Activated naive CD8-positive, alpha-beta T cell treated with anti-CD3 and anti-CD28 coated beads, Interleukin-2, amount 10 ng/mL, durations not matched to agents 7 days and 5 days (primary cell): ENCODE results near the gene TNXB. TPM values are rescaled to one million over a fixed set of nuclear protein-coding genes. Genes with fewer than 3 reads are reported as not detected.
"Not testable (repeated sequence)": the region's sequence is repeated elsewhere in the genome, so short reads cannot be mapped to it uniquely, and the experiment has no call there.

Experiments
- ATAC-seq: fragments of 150-1000 bp; cut with Tn5 transposase; one replicate; pipeline ENCODE4 v1.10.0; 2021; ENCODE audit warnings: low read depth, moderate library complexity
- POLR2A ChIA-PET: fragments of 350-600 bp; sonication (Branson Sonifier 250); formaldehyde crosslinking; loops from one replicate; lab custom pipeline; 2021; ENCODE audit warnings: antibody characterized with exemption; lab: Charles Lee
- DNase-seq: peaks from one replicate; pipeline ENCODE4 v3.0.0; 2021
- H3K27ac Mint-ChIP-seq: one replicate; pipeline ENCODE4 v1.8.0; 2022; ENCODE audit warnings: mild to moderate bottlenecking, mixed read lengths
- H3K27me3 Mint-ChIP-seq: one replicate; pipeline ENCODE4 v1.8.0; 2022; ENCODE audit warnings: mild to moderate bottlenecking, moderate library complexity, mixed read lengths
- H3K36me3 Mint-ChIP-seq: one replicate; pipeline ENCODE4 v1.8.0; 2021; ENCODE audit warnings: mild to moderate bottlenecking, mixed read lengths
- H3K4me1 Mint-ChIP-seq: one replicate; pipeline ENCODE4 v1.8.0; 2021; ENCODE audit warnings: mixed read lengths
- H3K4me3 Mint-ChIP-seq: one replicate; pipeline ENCODE4 v1.8.0; 2022; ENCODE audit warnings: mild to moderate bottlenecking, moderate library complexity, mixed read lengths
- H3K9me3 Mint-ChIP-seq: one replicate; pipeline ENCODE4 v1.8.0; 2021; ENCODE audit warnings: mixed read lengths
- total RNA-seq, 2 experiments: library from RNA; stranded (reverse); gene quantifications; one replicate each; pipeline ENCODE4 v1.2.3, GENCODE V29; 2021

TNXB gene
- total RNA-seq, 2 experiments from 2014 or later: 8.6 to 9.2 TPM

- ATAC-seq, POLR2A ChIA-PET, DNase-seq, H3K4me3 Mint-ChIP-seq, H3K4me1 Mint-ChIP-seq, H3K27me3 Mint-ChIP-seq, H3K9me3 Mint-ChIP-seq, H3K27ac Mint-ChIP-seq, H3K36me3 Mint-ChIP-seq: not testable (repeated sequence)
These were observed 69.5 kb downstream of the TNXB start for GRCh38 chr6:32039321-32040274.

GRCh38 chr6:32038878-32039277 lies 70.3 kb downstream of the TNXB start:
- POLR2A ChIA-PET, ATAC-seq, H3K4me3 Mint-ChIP-seq, H3K27me3 Mint-ChIP-seq, DNase-seq, H3K9me3 Mint-ChIP-seq, H3K4me1 Mint-ChIP-seq, H3K27ac Mint-ChIP-seq, H3K36me3 Mint-ChIP-seq: not testable (repeated sequence)

- ATAC-seq: peak; percentile 89
- H3K4me3 Mint-ChIP-seq, POLR2A ChIA-PET, H3K27me3 Mint-ChIP-seq, H3K36me3 Mint-ChIP-seq, H3K9me3 Mint-ChIP-seq, H3K4me1 Mint-ChIP-seq, DNase-seq: not testable (repeated sequence)
- H3K27ac Mint-ChIP-seq: peak within 1 kb of the TSS; percentile 57
These were observed 71.3 kb downstream of the TNXB start, which contains the start of gene CYP21A2 for GRCh38 chr6:32037598-32038524. CYP21A2 (plus strand) TSS chr6:32038415; CDS start chr6:32038423, 8 bp downstream.

GRCh38 chr6:32037136-32037535 lies 72.0 kb downstream of the TNXB start:
- H3K4me3 Mint-ChIP-seq, ATAC-seq, H3K27me3 Mint-ChIP-seq, H3K27ac Mint-ChIP-seq, H3K4me1 Mint-ChIP-seq, H3K9me3 Mint-ChIP-seq, H3K36me3 Mint-ChIP-seq, DNase-seq, POLR2A ChIA-PET: not testable (repeated sequence)

- DNase-seq, H3K4me1 Mint-ChIP-seq, H3K27ac Mint-ChIP-seq, ATAC-seq, H3K27me3 Mint-ChIP-seq, H3K36me3 Mint-ChIP-seq, H3K9me3 Mint-ChIP-seq, H3K4me3 Mint-ChIP-seq, POLR2A ChIA-PET: not testable (repeated sequence)
These were observed 73.7 kb downstream of the TNXB start for GRCh38 chr6:32035283-32036013.

- H3K4me1 Mint-ChIP-seq, H3K36me3 Mint-ChIP-seq, POLR2A ChIA-PET, H3K27me3 Mint-ChIP-seq, ATAC-seq, H3K27ac Mint-ChIP-seq, H3K4me3 Mint-ChIP-seq, DNase-seq, H3K9me3 Mint-ChIP-seq: not testable (repeated sequence)
These were observed 79.6 kb downstream of the TNXB start for GRCh38 chr6:32029553-32029952.

GRCh38 chr6:32028631-32029030 lies 80.5 kb downstream of the TNXB start:
- DNase-seq, H3K4me3 Mint-ChIP-seq, H3K36me3 Mint-ChIP-seq, H3K9me3 Mint-ChIP-seq, ATAC-seq, H3K4me1 Mint-ChIP-seq, POLR2A ChIA-PET, H3K27ac Mint-ChIP-seq, H3K27me3 Mint-ChIP-seq: not testable (repeated sequence)

- H3K36me3 Mint-ChIP-seq, H3K27ac Mint-ChIP-seq, H3K9me3 Mint-ChIP-seq, H3K4me1 Mint-ChIP-seq, DNase-seq, POLR2A ChIA-PET, H3K4me3 Mint-ChIP-seq, ATAC-seq, H3K27me3 Mint-ChIP-seq: not testable (repeated sequence)
These were observed 87.0 kb downstream of the TNXB start for GRCh38 chr6:32022100-32022499.

GRCh38 chr6:32014547-32014946 lies 94.6 kb downstream of the TNXB start, which contains the start of gene C4B:
C4B (plus strand) TSS chr6:32014795; CDS start chr6:32014846, 51 bp downstream.
- H3K27ac Mint-ChIP-seq, H3K9me3 Mint-ChIP-seq, H3K27me3 Mint-ChIP-seq, POLR2A ChIA-PET, ATAC-seq, H3K4me1 Mint-ChIP-seq, H3K36me3 Mint-ChIP-seq, H3K4me3 Mint-ChIP-seq, DNase-seq: not testable (repeated sequence)

- ATAC-seq, DNase-seq, H3K4me1 Mint-ChIP-seq, H3K36me3 Mint-ChIP-seq, H3K9me3 Mint-ChIP-seq, H3K27ac Mint-ChIP-seq, POLR2A ChIA-PET, H3K4me3 Mint-ChIP-seq, H3K27me3 Mint-ChIP-seq: not testable (repeated sequence)
These were observed 95.4 kb downstream of the TNXB start for GRCh38 chr6:32013738-32014137.

- H3K4me3 Mint-ChIP-seq, H3K27ac Mint-ChIP-seq, H3K9me3 Mint-ChIP-seq, H3K27me3 Mint-ChIP-seq, POLR2A ChIA-PET, H3K4me1 Mint-ChIP-seq, ATAC-seq, DNase-seq, H3K36me3 Mint-ChIP-seq: not testable (repeated sequence)
These were observed 96.1 kb downstream of the TNXB start for GRCh38 chr6:32012941-32013617.

- ATAC-seq, H3K36me3 Mint-ChIP-seq, H3K4me3 Mint-ChIP-seq, H3K9me3 Mint-ChIP-seq, H3K4me1 Mint-ChIP-seq, POLR2A ChIA-PET, DNase-seq, H3K27ac Mint-ChIP-seq, H3K27me3 Mint-ChIP-seq: not testable (repeated sequence)
These were observed 98.1 kb downstream of the TNXB start for GRCh38 chr6:32010856-32011530.
